MCF 10A (cell line): ENCODE data around the gene IST1. TPM values are rescaled to one million over a fixed set of nuclear protein-coding genes. Genes with fewer than 3 reads are reported as not detected.
A peak's percentile ranks its signal among the peaks of the same experiment; 100 is the strongest.

Experiments used
- BruUV-seq: library from RNA; stranded (reverse); fragments of 400-500 nt; replicated peaks from 2 replicates; lab custom pipeline; 2021; lab: Mats Ljungman, UMichigan
- CTCF ChIA-PET: fragments of 300-600 bp; sonication (Branson Sonifier 250); formaldehyde crosslinking; extraction: SDS; loops from one replicate; lab custom pipeline; 2021; ENCODE audit warnings: antibody characterized with exemption, inconsistent platforms; lab: Yijun Ruan, JAX
- POLR2A ChIA-PET: fragments of 300-600, 350-650 bp; sonication (Branson Sonifier 250); formaldehyde crosslinking; extraction: SDS; loops from one replicate; lab custom pipeline; 2020; ENCODE audit warnings: antibody characterized with exemption, inconsistent platforms; lab: Yijun Ruan, JAX
- DNase-seq: peaks from one replicate; pipeline ENCODE4 v3.0.0-alpha.2; 2018; ENCODE audit not compliant: unreplicated experiment
- H3K27ac Mint-ChIP-seq: one replicate; pipeline ENCODE4 v1.8.0; 2022; ENCODE audit warnings: mild to moderate bottlenecking, low read depth, mixed read lengths; ENCODE audit not compliant: unreplicated experiment
- H3K27me3 Mint-ChIP-seq: one replicate; pipeline ENCODE4 v1.8.0; 2022; ENCODE audit warnings: mixed read lengths; ENCODE audit not compliant: insufficient read depth, unreplicated experiment
- H3K36me3 Mint-ChIP-seq: one replicate; pipeline ENCODE4 v1.8.0; 2022; ENCODE audit warnings: mild to moderate bottlenecking, moderate library complexity, mixed read lengths; ENCODE audit not compliant: insufficient read depth, unreplicated experiment
- H3K4me1 Mint-ChIP-seq: one replicate; pipeline ENCODE4 v1.8.0; 2022; ENCODE audit warnings: mixed read lengths; ENCODE audit not compliant: insufficient read depth, unreplicated experiment
- H3K4me3 Mint-ChIP-seq: one replicate; pipeline ENCODE4 v1.8.0; 2022; ENCODE audit warnings: mild to moderate bottlenecking, moderate library complexity, mixed read lengths; ENCODE audit not compliant: unreplicated experiment
- H3K9me3 Mint-ChIP-seq: one replicate; pipeline ENCODE4 v1.8.0; 2022; ENCODE audit warnings: mixed read lengths; ENCODE audit not compliant: unreplicated experiment
- intact Hi-C: fragments of 100-400 bp; cut with micrococcal nuclease; formaldehyde crosslinking; loops from 2 replicates; pipeline ENCODE4 v1.14.1; 2022
- total RNA-seq: library from RNA; stranded (reverse); gene quantifications from 2 replicates; pipeline ENCODE4 v1.2.3, GENCODE V29; 2022
- TF ChIP-seq, protein P1 (sequence below): fragments of 200-600 bp; IDR thresholded peaks from one replicate; pipeline ENCODE4 v1.8.0; 2022; ENCODE audit warnings: antibody characterized with exemption, mild to moderate bottlenecking; ENCODE audit not compliant: unreplicated experiment

Gene IST1
- total RNA-seq, 1 experiment from 2014 or later, result 127 TPM

GRCh38 chr16:71847096-71847495 lies 48.2 kb upstream of the IST1 start:
- H3K9me3 Mint-ChIP-seq, result no peaks in the 10 kb centered on the region
- H3K27ac Mint-ChIP-seq, result peak overlapping the region; percentile 98
- DNase-seq, result no peak
- H3K27me3 Mint-ChIP-seq, result no peaks in the 10 kb centered on the region
- intact Hi-C loops, result loop anchor here (10.0 kb wide), 1 partner anchor 82 kb away; no protein-coding TSS in a partner anchor
- BruUV-seq, result no TSS peak
- ChIA-PET POLR2A (interaction anchor here (1.0 to 4.6 kb wide), 11 partner anchors 8 to 115 kb away, joined by 3 to 60 read pairs (median 11); partner anchors contain the start of genes AP1G1 and IST1), CTCF (interaction anchor here (0.7 to 2.0 kb wide), 6 partner anchors 9 to 117 kb away, joined by 3 to 13 read pairs (median 3); no protein-coding TSS in a partner anchor)
- H3K4me3 Mint-ChIP-seq, result peak overlapping the region; percentile 90
- peaks cover 22% of the 10 kb centered on the region for H3K4me1 Mint-ChIP-seq
- TF ChIP-seq, protein P1, sequence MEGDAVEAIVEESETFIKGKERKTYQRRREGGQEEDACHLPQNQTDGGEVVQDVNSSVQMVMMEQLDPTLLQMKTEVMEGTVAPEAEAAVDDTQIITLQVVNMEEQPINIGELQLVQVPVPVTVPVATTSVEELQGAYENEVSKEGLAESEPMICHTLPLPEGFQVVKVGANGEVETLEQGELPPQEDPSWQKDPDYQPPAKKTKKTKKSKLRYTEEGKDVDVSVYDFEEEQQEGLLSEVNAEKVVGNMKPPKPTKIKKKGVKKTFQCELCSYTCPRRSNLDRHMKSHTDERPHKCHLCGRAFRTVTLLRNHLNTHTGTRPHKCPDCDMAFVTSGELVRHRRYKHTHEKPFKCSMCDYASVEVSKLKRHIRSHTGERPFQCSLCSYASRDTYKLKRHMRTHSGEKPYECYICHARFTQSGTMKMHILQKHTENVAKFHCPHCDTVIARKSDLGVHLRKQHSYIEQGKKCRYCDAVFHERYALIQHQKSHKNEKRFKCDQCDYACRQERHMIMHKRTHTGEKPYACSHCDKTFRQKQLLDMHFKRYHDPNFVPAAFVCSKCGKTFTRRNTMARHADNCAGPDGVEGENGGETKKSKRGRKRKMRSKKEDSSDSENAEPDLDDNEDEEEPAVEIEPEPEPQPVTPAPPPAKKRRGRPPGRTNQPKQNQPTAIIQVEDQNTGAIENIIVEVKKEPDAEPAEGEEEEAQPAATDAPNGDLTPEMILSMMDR, result no peak
- peaks cover 51% of the 10 kb centered on the region for H3K36me3 Mint-ChIP-seq

- Mint-ChIP-seq H3K9me3 (no peaks in the 10 kb centered on the region), H3K4me1 (peaks cover 22% of the 10 kb centered on the region), H3K4me3 (no peak overlapping the region), H3K36me3 (peaks cover 53% of the 10 kb centered on the region), H3K27ac (no peak overlapping the region), H3K27me3 (no peaks in the 10 kb centered on the region)
- DNase-seq, result no peak
- ChIA-PET CTCF (interaction anchor here (2.0 kb wide), 1 partner anchor 33 kb away, joined by 13 read pairs; no protein-coding TSS in a partner anchor), POLR2A (no interaction called here)
- BruUV-seq, result no TSS peak
- intact Hi-C loops, result loop anchor here (10.0 kb wide), 1 partner anchor 84 kb away; no protein-coding TSS in a partner anchor
- TF ChIP-seq, protein P1, result no peak
Observed at GRCh38 chr16:71848622-71849021, 46.7 kb upstream of the IST1 start.

- BruUV-seq, result no TSS peak
- H3K4me3 Mint-ChIP-seq, result no peak overlapping the region
- no peaks in the 10 kb centered on the region for H3K9me3 Mint-ChIP-seq
- H3K27me3 Mint-ChIP-seq, result no peaks in the 10 kb centered on the region
- H3K4me1 Mint-ChIP-seq, result peaks cover 17% of the 10 kb centered on the region
- intact Hi-C loops, result no loop called here
- peaks cover 56% of the 10 kb centered on the region for H3K36me3 Mint-ChIP-seq
- CTCF ChIA-PET, result interaction anchor here (1.8 to 2.5 kb wide), 2 partner anchors 31 kb away, joined by 9 read pairs; no protein-coding TSS in a partner anchor
- no peak overlapping the region for H3K27ac Mint-ChIP-seq
- POLR2A ChIA-PET, result interaction anchor here (0.6 kb wide), 1 partner anchor 42 kb away, joined by 3 read pairs; no protein-coding TSS in a partner anchor
- TF ChIP-seq, protein P1, result no peak
- DNase-seq, result no peak
Observed at GRCh38 chr16:71851746-71852145, 43.6 kb upstream of the IST1 start.

- H3K36me3 Mint-ChIP-seq, result peaks cover 55% of the 10 kb centered on the region
- H3K9me3 Mint-ChIP-seq, result no peaks in the 10 kb centered on the region
- no TSS peak for BruUV-seq
- H3K27ac Mint-ChIP-seq, result no peak overlapping the region
- no peaks in the 10 kb centered on the region for H3K27me3 Mint-ChIP-seq
- intact Hi-C loops, result no loop called here
- DNase-seq, result no peak
- H3K4me1 Mint-ChIP-seq, result peaks cover 14% of the 10 kb centered on the region
- H3K4me3 Mint-ChIP-seq, result no peak overlapping the region
- ChIA-PET CTCF (interaction anchor here (1.8 kb wide), 1 partner anchor 31 kb away, joined by 9 read pairs; no protein-coding TSS in a partner anchor), POLR2A (interaction anchor here (0.6 kb wide), 1 partner anchor 43 kb away, joined by 3 read pairs; no protein-coding TSS in a partner anchor)
- TF ChIP-seq, protein P1, result no peak
Observed at GRCh38 chr16:71852158-71852557, 43.2 kb upstream of the IST1 start.
